GM19397 (cell line): ENCODE data around the gene CLDN15.

ENCODE experiments used
- ATAC-seq: cut with Tn5 transposase; IDR thresholded peaks from one replicate; pipeline ENCODE4 v1.9.1; 2021; ENCODE audit warnings: mild to moderate bottlenecking, moderate library complexity; ENCODE audit not compliant: unreplicated experiment

CLDN15 gene

DNA sequence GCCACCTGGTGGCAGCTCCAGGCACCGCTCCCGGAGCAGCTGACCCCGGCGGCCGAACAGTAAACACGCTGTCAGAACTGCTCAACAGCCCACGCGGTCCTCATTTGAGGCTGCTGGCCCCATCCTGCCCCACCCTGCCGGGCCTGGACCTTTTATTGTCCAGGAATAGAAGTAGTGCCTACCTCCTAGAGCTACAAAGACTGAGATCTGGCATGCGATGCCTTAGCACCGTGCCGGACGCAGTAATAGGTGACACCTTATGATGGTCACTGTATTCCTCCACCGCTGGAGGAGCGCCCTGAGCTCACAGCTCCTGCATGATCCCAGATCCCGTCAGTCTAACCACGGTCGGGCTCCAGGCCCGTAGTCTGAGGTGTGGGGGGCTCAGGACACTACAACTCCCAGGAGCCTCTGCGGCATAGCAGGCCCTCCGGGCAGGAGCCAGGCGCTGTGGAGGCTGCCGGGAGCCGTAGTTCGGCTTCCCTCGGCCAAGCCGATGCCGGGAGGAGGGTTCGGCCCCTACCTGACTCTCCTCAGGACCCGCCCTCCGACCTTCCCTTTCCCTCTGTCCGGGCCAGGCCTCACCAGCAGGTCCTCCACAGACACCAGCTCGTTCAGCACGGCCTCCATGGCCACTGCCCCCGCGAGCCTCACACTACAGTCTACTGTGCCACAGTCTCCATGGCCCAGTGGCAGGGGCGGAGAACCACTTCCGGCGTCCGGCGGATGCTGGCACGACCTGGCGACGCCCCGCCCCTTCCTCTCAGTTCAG lies 7.0 kb upstream of the CLDN15 start, which contains the start of gene FIS1:
FIS1 (minus strand) TSS at position 707 of the 772 bp plus-strand sequence; CDS start at position 630, 77 bp downstream.
- ATAC-seq, result peak; percentile 89

DNA sequence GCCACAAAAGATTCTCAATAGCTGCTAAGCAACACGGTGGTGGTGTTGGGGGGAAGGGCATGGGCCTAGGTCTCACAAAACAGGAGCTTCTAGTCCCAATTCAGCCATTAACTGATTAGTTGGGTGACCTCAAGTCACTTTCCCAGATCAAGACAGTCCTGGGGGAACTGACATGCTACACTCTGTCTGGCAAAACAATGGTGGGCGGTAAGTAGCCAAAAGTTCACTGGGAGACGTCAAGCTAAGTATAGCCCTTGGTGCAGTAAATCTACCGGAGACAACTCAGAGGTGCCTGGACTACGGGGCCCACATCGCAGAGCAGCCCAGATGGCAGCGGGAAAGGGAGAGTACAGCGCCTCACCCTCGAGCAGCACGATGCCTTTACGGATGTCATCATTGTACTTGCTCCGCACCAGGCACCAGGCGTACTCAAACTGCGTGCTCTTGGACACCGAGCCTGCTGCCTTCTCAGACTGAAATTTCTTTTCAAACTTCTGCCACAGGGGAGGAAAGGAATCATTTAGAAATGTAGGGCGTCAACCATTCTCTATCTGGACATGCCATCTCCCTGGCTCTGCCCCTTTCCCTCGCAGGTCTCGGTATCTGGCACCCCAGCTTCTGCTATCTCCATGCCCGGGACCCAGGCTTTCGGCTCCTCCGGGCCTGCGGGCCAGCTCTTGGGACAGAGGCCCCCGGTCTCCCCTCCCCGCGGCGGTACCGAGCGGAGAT lies 6.2 kb upstream of the CLDN15 start:
- no peak for ATAC-seq

DNA sequence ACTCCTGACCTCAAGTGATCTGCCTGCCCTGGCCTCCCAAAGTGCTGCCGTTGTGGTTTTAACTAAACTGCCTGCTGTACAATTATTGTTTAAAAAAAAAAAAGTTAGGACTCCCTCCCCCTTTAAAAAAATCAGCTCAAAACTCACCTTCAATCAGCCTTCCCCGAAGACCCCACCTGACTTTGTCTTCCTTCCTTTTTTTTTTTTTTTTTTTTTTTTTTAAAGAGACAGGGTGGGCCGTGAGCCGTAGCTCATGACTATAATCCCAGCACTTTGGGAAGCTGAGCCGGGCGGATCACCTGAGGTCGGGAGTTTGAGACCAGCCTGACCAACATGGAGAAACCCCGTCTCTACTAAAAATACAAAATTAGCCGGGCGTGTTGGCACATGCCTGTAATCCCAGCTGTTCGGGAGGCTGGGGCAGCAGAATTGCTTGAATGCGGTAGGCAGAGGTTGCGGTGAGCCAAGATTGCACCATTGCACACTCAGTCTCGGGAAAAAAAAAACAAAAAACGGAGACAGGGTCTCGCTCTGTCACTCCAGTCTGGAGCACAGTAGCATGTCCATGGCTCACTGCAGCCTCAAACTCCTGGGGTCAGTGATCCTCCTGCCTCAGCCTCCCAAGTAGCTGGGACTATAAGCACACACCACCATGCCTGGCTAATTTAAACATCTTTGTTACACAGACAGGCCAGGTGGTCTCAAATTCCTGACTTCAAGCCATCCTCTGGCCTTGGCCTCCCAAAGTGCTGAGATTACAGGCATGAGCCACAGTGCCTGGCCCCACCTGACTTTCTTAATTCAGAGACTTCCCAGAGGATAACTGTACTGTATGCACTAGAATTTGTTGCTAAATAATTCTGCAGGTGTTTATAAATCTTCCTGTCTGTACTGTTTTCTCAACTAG lies 4.1 kb upstream of the CLDN15 start:
- ATAC-seq, result no peak

DNA sequence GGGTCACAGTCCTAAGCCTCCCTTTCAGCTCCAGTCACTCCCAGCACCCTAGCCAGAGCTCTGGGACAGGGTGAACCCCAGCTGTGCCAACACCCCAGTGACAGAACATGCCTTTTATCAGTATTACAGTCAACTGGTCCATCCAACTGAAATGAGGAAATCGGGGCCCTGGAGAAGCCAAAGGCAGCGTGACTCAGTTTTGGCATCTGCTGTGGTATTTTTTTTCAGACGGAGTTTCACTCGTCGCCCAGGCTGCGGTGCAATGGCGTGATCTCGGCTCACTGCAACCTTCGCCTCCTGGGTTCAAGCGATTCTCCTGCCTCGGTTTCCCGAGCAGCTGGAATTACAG lies 3.4 kb upstream of the CLDN15 start:
- ATAC-seq, result no peak

DNA sequence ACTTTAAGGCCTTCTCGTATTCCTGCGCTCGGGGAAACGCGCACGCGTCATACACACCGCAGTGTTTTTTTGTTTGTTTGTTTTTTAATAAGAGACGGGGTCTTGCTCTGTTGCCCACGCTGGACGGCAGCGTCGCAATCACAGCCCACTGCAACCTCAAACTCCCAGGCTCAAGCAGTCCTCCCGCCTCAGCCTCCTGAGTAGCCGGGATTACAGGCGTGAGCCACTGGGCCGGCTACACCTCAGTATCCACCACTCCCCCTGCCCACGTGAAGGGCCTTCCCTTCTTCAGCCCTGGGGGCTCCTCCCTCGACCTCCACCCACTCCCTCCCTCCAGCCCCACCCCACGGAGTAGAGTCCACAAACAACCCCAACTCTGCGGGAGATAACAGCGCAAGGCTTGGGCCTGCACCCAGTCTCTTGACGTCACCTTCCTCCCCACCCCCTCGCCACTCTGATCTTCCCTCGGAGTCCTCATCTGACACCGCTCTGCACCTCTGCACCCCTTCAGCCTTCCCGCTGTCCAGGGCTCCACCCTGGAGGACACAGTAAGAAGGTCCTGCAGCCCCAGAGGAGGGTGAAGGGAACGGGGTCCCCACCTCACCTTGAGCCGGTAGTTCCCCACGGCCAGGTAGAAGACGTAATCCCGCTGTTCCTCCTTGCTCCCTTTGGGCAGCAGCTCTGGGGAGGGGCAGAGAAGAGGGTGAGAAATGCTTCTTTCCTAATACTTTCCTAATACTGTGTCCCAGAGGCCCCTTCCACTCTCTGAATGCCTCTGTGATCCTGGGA lies 2.8 kb upstream of the CLDN15 start:
- no peak for ATAC-seq

DNA sequence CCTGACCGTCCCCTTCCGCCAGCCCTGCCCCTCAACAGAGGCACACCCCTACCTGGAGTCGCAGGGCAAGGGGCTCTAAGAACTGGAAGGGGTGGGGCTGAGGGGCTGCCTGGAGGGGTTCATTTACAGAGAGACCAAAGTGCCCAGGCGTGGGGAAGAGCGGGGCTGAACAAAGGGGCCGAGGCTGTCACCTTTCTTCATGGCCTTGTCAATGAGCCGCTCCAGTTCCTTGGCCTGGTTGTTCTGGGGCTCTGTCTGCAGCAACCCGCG lies 2.3 kb upstream of the CLDN15 start:
- ATAC-seq, result no peak

DNA sequence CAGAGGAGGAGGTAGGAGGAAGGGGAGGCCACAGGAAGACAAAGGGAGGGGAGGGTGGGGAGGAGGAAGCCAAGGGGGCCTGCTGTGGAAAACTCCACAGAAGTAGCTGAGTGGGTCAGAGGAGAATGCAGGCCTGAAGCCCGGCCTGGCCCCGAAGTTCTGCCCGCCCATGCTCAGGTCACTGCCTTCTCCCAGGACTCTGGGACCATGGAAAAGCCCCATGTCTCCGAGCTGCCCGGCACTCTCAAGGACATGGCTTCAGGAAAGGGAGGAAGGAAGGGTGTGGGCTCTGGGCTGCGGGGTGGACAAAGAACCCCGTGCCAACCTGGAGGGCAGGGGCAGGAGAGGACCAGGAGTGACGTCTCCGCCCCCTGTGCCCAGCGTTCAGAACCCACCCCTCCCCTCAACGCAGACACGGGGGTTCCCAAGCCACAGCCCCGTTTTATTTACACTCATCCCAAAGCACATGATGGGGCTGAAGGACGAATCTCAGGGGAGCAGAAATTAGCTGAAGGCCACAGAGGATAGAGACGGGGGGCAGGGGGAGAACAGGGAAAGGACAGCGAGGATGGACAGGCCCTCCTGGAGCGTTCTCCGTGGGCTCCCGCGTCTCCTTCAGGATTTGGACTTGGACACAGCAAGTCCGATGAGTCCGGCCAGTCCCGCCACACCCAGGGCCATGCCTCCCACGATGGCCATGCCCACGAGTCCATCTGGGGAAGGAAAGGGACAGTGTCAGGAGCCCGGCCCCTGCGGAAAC lies 1.8 kb upstream of the CLDN15 start:
- no peak for ATAC-seq

DNA sequence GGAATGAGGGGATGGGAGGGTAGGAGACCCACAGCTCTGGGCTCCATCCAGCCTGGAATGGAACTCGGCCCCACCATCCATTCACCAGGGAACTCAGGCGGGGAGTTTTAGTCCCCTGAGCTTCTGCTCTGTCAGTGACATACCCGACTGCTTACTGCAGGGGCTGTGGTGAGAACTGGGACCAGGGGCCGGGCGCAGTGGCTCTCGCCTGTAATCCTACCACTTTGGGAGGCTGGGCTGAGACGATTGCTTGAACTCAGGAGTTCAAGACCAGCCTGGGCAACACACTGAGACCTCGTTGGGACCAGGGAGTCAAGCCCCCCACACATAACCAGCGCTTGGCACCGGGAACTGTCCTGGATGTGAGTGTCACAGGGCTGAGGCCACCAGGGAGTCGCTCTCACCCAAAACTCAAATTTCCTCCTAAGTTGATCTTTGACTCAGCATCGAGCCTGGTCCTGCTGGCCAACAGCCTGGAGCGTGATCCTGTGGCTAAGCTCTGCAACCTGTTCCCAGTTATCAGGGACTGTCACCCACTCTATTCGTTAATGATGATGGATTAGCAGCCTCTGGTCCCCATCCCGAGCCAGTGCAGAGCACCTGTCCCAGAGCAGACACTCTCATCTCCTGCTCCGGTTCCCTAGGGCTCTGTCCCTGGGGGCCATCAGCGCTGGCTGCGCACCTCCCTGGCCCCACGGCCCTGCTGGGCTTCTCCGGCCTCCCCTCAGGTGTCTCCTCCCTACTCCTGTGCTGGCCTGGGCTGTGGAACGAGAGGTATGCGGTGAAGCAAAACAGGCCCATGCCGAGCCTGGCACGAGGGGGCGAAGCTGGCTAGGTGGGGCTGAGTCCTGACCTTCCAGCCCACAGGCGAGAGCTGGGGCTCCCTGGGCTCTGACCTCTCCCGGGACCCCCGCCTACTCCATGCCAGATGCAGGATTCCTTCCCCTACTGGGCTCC lies 902 bp upstream of the CLDN15 start:
- ATAC-seq, result no peak

DNA sequence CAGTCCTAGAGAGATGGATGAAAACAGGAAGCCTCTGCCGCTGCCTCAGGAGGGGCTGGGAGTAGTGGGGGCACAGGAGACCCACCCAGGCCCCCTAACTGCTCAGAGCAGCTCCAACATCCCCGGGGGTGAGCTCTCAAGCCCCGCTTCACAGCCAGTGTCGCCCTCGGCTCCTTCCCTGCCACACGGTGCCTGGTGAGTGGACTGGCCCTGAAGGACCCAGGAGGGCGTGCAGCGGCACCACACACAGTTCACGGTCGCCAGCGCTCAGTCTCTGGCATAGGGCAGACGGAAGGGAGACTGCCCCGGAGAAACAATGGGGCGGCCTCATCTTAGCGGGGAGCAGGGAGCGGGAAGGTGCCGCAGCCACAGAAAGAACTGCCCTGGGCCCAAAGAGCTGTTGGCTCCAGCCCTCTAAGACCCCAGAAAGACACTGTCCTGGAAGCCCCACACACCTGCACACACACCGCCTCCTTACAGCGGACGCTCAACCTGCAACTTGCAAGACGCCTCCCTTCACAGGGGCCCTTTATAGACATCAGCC lies 1.2 kb downstream of the CLDN15 start:
- no peak for ATAC-seq

DNA sequence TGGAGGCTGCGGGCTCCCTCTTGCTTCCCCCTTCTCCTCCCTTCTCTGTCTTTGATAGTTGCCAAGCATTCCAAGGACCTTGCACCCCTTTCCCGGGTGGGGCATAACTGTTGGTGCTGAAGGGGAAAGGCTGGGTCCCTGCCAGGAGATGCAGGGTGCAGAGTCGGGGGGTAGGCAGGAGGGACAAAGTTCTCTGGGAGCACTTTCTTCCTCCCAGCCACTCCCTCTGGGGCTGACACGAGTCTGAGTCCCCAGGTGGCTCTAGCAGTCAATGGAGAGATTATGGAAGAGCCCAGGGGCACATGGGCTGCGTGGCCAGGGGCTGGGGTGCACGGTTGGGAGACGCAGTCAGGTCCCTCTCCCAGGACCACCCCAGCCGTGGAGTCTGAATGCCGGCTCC lies 2.1 kb downstream of the CLDN15 start:
- ATAC-seq, result no peak

DNA sequence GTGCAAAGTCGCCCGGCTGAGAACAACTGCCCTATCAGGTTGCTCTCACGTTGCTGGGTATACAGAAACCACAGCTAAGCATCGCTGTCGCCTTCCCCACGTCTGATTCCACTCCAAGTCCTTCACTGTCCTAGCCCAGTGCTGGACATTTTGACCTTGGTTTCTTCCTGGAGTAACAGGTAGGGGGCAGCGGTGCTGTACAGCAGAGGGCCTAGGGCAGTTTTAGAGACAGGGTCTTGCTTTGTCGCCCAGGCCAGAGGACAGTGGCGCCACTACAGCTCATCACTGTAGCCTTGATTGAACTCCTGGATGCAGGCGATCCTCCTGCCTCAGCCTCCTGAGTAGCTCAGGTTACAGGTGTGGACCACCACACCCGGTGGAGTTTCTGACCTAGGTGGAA lies 2.6 kb downstream of the CLDN15 start:
- no peak for ATAC-seq

DNA sequence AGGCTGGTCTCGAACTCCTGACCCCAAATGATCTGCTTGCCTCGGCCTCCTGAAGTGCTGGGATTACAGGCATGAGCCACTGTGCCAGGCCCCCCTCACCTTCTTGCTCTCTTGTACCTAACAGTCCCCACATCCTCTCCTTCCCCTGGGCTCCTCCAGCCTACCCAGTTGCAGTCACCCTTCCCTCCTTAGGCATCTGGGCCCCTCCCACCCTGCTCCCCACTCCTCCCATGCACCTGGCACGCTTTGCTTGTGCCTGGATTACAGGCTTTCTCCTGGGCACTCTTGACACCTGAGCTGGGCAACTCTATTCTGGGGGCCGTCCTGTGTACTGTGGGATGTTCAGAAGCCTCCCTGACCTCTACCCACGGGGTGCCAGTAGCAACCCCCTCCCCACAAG lies 3.0 kb downstream of the CLDN15 start:
- no peak for ATAC-seq

DNA sequence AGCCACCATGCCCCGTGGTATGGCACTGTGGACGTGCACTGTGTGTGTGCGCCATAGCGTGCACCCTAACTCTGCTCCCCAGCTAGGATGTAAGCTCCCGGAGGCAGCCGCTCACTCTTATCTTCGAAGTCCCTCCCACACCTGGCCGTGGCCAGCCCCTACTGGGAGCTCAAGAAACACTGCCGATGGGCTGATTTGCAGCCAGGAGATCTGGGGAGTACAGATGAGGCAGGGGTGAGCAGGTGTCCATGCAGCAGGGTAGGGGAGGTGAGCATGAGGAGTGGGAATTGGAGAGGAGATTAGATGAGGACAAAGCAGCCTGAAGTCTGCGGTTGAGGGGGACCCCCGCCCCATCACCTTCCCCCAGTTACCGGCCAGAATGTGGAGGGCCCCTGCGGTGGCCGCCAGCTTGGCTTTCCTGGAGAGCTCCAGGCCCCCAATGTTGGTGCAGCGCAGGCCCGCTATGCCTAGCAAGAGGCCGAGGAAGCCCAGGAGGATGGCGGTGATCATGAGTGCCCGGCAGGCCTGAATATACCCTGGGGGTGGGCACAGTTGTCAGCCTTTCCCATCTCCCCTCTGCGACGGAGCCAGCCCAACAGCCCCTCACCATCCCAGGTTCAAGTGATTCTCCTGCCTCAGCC lies 3.6 kb downstream of the CLDN15 start:
- ATAC-seq, result no peak

DNA sequence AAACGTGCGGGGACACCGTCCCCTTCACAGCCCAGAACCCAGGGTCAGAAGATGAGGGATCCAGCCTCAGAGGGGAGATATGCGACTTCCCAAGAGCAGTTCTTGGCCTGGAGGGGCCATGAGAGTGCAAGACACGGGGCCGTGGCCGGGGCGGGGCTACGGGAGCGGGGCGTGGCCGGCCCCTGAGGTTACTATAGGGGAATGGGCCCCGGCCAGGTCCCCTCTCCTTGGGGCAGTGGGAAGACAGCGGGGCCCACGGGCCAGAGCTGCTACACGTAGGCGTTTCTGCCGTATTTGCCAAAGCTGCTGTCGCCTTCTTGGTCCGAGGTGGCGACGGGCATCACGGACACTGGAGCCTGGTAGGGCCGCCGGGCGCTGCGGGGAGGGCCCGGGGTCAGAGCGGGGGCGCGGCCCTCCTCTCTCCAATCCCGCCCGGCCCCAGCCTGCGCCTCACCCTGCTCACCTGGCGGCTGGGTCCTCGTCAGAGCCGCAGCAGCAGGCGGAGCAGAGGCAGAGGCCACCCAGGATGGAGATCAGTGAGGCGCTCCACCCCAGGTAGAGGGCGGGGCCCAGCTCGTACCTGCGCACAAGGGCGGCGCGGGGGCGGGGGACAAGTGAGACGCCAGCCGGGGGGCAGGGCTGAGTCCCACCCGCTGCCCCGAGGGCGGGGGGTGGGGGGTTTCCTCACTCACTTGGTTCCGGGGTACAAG lies 5.3 kb downstream of the CLDN15 start:
- ATAC-seq, result no peak

DNA sequence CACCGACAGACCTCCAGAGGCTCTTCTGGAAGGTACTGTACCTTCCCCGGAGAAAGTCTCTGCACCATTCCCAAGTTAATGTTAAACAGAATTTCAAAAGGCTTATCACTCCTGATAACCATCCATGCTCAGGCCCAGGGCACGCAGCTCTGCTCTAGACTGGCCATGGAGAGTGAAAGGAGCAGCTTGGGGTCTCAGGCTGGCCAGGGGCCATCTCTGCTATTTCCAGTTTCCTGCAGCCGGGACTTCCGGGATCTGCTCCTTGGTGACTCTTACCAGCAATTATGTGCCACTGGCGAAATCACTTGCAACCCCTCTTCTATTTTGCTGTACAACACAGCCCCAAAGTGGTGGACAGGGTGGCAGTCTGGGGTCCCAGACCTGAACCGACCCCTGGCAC lies 6.0 kb downstream of the CLDN15 start:
- no peak for ATAC-seq

DNA sequence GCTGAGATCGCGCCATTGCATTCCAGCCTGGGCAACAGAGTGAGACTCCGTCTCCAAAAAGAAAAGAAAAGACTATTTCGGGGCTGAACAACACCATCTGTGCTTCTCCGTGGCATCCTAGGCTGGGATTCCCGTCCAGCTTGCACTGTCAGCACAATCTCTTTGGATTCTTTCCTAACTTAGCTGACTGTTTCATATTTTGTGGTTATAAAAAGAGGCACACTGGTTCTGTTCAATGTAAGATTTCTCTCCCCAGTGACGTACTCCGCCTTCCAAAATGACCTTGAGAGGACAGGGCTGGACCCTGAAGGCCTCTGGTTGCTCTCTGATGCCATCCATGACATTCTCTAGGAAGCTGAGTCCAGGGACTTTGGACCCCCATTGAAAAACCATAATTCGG lies 10.9 kb downstream of the CLDN15 start:
- no peak for ATAC-seq

DNA sequence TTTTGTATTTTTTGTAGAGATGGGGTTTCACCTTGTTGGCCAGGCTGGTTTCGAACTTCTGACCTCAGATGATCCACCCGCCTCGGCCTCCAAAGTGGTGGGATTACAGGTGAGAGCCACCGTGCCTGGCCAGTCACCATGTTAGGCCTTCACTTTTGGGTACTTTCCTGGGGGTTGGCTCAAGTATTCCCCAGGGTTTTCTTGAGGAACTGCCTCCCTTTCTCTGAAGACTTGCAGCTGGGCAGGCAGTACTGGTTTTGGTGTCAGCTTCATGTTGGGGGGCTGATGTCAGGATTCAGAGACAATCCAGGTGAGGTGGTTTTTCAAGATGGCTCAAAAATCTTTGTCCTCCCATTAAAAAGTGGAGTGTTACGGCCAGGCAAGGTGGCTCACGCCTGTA lies 12.0 kb downstream of the CLDN15 start:
- ATAC-seq, result no peak

DNA sequence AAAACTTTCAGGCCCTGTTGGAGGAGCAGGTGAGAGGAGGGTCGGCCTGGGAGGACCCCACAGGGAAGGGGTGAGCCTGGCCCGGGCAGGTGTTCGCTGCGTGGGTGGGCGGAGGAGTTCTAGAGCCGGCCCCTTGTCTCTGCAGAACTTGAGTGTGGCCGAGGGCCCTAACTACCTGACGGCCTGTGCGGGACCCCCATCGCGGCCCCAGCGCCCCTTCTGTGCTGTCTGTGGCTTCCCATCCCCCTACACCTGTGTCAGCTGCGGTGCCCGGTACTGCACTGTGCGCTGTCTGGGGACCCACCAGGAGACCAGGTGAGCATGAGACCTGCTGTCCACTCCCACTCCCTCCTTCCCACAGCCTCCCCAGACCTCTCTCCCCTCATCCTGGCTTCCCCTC lies 14.1 kb downstream of the CLDN15 start:
- no peak for ATAC-seq
